SK-N-MC (cell line): ENCODE measurements around the gene CCDC33.

Experiments
- EZH2 ChIP-seq: fragments of 200-600 bp; sonication (generic); IDR thresholded peaks from one replicate; pipeline ENCODE4 v1.6.1; 2017; ENCODE audit warnings: antibody characterized with exemption
- POLR2AphosphoS5 ChIP-seq: IDR thresholded peaks from 2 replicates; pipeline ENCODE4 v1.6.1; 2012; ENCODE audit warnings: mild to moderate bottlenecking, low read depth, low read length, borderline replicate concordance

- TF ChIP-seq EZH2 (no peak), POLR2AphosphoS5 (no peak)
These were observed 148.4 kb downstream of the CCDC33 start for GRCh38 chr15:74384566-74384880.
